ENCODE results near the gene KRTAP4-4. TPM values are rescaled to one million over a fixed set of nuclear protein-coding genes. Genes with fewer than 3 reads are reported as not detected.

The KRTAP4-4 gene
- not detected for total RNA-seq

DNA sequence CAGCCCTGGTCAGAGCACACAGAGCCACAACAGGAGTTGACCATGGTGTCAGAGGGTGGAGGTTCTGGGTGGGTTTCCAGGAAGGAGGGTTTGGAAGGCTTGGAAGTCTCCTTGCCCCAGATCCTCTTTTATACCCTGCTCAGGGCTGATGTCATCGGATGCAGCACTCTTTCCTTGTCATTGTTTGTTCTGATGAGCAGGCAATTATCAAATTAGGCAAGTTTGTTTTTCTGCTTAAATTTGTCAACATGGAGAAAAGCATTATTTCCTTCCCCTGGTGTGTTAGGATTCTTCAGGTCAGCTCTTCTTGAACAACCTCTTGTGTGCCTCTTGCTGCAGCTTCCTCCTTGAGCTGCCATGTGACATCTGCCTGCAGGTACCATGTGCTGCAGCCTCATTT lies at the start of gene KRTAP4-4:
TSS of gene KRTAP4-4 (minus strand) at position 101 of the 400 bp plus-strand sequence. CDS start at position 44, 57 bp downstream.

DNA sequence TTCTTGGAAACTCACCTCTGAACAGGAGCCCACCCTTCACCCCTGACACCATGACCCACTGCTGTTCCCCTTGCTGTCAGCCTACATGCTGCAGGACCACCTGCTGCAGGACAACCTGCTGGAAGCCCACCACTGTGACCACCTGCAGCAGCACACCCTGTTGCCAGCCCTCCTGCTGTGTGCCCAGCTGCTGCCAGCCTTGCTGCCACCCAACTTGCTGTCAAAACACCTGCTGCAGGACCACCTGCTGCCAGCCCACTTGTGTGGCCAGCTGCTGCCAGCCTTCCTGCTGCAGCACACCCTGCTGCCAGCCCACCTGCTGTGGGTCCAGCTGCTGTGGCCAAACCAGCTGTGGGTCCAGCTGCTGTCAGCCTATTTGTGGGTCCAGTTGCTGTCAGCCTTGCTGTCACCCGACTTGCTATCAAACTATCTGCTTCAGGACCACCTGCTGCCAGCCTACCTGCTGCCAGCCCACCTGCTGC lies 29.3 kb upstream of the KRTAP4-4 start, which contains the start of gene KRTAP9-1:
TSS of gene KRTAP9-1 (plus strand) at position 51 of the 482 bp plus-strand sequence. CDS start at position 51, 0 bp downstream.

DNA sequence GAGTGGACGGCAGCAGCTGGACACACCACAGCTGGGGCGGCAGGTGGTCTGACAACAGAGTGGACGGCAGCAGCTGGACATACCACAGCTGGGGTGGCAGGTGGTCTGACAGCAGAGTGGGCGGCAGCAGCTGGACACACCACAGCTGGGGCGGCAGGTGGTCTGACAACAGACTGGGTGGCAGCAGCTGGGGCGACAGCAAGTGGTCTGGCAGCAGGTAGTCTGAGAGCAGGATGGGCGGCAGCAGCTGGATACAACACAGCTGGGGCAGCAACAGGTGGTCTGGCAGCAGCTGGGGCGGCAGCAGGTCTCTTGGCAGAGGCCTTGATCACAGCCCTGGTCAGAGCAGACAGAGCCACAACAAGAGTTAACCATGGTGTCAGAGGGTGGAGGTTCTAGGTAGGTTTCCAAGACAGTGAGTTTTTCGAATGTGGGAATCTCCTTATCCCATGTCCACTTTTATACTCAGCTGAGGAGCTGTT lies 24.0 kb upstream of the KRTAP4-4 start, which contains the start of gene KRTAP4-1:
TSS of gene KRTAP4-1 (minus strand) at position 432 of the 482 bp plus-strand sequence. CDS start at position 375, 57 bp downstream.

DNA sequence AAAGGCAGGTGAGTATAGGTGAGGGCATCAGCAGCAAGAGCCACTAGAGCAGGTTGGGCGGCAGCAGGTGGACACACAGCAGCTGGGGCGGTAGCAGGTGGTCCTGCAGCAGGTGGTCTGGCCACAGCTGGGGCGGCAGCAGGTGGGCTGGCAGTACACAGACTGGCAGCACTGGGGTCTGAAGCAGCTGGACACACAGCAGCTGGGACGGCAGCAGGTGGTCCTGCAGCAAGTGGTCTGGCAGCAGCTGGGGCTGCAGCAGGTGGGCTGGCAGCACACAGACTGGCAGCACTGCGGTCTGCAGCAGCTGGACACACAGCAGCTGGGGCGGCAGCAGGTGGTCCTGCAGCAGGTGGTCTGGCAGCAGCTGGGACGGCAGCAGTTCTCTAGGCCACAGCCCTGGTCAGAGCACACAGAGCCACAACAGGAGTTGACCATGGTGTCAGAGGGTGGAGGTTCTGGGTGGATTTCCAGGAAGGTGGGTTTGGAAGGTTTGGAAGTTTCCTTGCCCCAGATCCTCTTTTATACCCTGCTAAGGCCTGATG lies 17.3 kb upstream of the KRTAP4-4 start, which contains the start of gene KRTAP4-2:
TSS of gene KRTAP4-2 (minus strand) at position 495 of the 545 bp plus-strand sequence. CDS start at position 438, 57 bp downstream.

DNA sequence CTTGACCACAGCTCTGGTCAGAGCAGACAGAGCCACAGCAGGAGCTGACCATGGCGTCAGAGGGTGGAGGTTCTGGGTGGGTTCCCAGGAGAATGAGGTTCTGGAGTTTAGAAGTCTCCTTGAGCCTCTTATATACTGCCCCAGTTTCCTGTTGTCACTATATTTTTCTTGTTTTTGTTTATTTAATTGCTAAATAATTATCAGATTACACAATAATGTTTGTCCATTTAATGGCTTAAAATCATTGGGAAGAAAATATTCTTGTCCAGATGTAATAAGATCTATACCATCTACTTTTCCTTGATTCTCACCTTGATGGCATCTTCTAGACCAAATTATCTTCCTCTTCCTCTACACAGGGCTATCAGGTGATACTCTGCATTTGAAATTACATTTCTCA lies 7.6 kb upstream of the KRTAP4-4 start, which contains the start of gene KRTAP4-3:
TSS of gene KRTAP4-3 (minus strand) at position 101 of the 400 bp plus-strand sequence. CDS start at position 52, 49 bp downstream.

DNA sequence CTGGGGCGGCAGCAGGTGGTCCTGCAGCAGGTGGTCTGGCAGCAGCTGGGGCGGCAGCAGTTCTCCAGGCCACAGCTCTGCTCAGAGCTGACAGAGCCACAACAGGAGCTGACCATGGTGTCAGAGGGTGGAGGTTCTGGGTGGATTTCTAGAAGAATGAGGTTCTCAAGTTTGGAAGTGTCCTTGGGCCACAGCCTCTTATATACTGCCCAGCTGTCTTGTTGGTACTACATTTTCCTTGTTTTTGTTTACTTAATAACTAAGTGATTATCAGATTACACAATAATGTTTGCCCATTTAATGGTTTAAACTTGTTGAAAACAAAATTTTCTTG lies 10.9 kb downstream of the KRTAP4-4 start, which contains the start of gene KRTAP4-5:
TSS of gene KRTAP4-5 (minus strand) at position 174 of the 334 bp plus-strand sequence. CDS start at position 116, 58 bp downstream.

DNA sequence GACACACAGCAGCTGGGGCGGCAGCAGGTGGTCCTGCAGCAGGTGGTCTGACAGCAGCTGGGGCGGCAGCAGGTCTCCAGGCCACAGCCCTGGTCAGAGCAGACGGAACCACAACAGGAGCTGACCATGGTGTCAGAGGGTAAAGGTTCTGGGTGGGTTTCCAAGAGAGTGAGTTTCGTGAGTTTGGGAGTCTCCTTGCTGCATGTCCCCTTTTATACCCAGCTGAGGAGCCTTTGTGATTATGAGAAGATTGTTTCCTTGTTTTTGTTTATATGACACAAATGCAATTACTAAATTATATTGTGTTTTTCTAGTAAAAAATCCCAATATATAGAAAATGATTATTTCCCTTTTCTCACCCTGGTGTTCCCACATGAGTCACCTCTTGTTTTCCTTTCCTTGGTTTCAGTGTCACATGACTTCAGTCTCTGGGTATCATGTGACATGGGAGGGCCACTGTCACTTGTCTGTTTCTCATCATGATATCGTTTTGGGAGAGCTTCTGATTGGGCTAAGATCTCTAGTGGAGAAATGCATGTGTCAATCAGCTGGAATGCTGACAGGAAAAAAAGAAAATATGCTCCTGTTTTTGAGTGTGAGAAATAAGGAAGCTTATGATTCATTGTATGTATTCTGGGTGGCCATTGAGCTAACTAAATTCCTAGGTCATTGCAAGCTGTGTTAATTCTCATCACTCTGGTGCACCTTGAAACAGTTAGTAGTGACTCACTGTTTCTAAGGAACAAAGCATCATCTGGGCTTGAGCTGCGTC lies 20.0 kb downstream of the KRTAP4-4 start, which contains the start of gene KRTAP4-6:
TSS of gene KRTAP4-6 (minus strand) at position 185 of the 772 bp plus-strand sequence. CDS start at position 128, 57 bp downstream.

DNA sequence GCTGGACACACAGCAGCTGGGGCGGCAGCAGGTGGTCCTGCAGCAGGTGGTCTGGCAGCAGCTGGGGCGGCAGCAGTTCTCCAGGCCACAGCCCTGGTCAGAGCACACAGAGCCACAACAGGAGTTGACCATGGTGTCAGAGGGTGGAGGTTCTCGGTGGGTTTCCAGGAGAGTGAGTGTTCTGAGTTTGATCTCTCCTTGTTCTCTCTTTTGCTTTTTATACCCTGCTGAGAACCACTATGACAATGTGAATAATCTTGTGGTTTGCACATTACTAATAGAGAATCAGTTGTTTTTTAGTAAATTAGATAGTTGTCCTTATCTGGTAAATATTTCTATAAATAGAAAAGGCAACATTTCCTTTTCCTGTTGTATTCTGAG lies 36.6 kb downstream of the KRTAP4-4 start, which contains the start of gene KRTAP4-12:
TSS of gene KRTAP4-12 (minus strand) at position 192 of the 381 bp plus-strand sequence. CDS start at position 132, 60 bp downstream.

DNA sequence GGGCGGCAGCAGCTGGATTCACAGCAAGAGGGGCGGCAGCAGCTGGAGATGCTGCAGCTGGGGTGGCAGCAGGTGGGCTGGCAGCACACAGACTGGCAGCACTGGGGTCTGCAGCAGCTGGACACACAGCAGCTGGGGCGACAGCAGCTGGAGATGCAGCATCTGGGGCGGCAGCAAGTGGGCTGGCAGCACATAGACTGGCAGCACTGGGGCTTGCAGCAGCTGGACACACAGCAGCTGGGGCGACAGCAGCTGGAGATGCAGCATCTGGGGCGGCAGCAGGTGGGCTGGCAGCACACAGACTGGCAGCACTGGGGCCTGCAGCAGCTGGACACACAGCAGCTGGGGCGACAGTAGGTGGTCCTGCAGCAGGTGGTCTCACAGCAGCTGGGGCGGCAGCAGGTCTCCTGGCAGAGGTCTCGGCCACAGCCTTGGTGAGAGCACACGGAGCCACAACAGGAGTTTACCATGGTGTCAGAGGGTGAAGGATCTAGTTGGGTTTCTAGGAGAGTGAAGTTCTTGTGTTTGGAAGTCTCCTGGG lies 42.6 kb downstream of the KRTAP4-4 start, which contains the start of gene KRTAP4-11:
TSS of gene KRTAP4-11 (minus strand) at position 528 of the 541 bp plus-strand sequence. CDS start at position 470, 58 bp downstream.

Small RNA genes lying within 50 kb of the gene (small RNA-seq; reads per million reads assigned to genes)
- gene KRTAP4-17P: not detected

Other genes with a start within 250 kb of the KRTAP4-4 start
- gene KRT23, start 223.1 kb downstream of the KRTAP4-4 start, total RNA-seq: 0.46 TPM
- not detected for gene KRT39, start 193.8 kb downstream of the KRTAP4-4 start, total RNA-seq
- gene KRT40, start 176.4 kb downstream of the KRTAP4-4 start, total RNA-seq: not detected
- gene KRTAP3-3, start 166.6 kb downstream of the KRTAP4-4 start, total RNA-seq: not detected
- not detected for gene KRTAP3-2, start 160.8 kb downstream of the KRTAP4-4 start, total RNA-seq
- not detected for gene KRTAP3-1, start 151.6 kb downstream of the KRTAP4-4 start, total RNA-seq
- gene KRTAP1-5, start 133.5 kb downstream of the KRTAP4-4 start, total RNA-seq: not detected
- gene KRTAP1-4, start 130.6 kb downstream of the KRTAP4-4 start, total RNA-seq: not detected
- gene KRTAP1-3, start 125.9 kb downstream of the KRTAP4-4 start, total RNA-seq: not detected
- not detected for gene KRTAP1-1, start 119.3 kb downstream of the KRTAP4-4 start, total RNA-seq
- gene KRTAP2-1, start 113.4 kb downstream of the KRTAP4-4 start, total RNA-seq: not detected
- not detected for gene KRTAP2-2, start 105.5 kb downstream of the KRTAP4-4 start, total RNA-seq
- not detected for gene KRTAP2-3, start 100.6 kb downstream of the KRTAP4-4 start, total RNA-seq
- gene KRTAP2-4, start 94.9 kb downstream of the KRTAP4-4 start, total RNA-seq: not detected
- gene KRTAP4-7, start 76.6 kb downstream of the KRTAP4-4 start, total RNA-seq: not detected
- gene KRTAP4-8, start 62.6 kb downstream of the KRTAP4-4 start, total RNA-seq: not detected
- not detected for gene KRTAP4-16, start 58.5 kb downstream of the KRTAP4-4 start, total RNA-seq
- gene KRTAP4-9, start 55.4 kb downstream of the KRTAP4-4 start, total RNA-seq: not detected
- gene KRTAP4-11, start 42.4 kb downstream of the KRTAP4-4 start, total RNA-seq: not detected
- gene KRTAP4-12, start 36.6 kb downstream of the KRTAP4-4 start, total RNA-seq: not detected
- not detected for gene KRTAP4-6, start 20.2 kb downstream of the KRTAP4-4 start, total RNA-seq
- not detected for gene KRTAP4-5, start 10.9 kb downstream of the KRTAP4-4 start, total RNA-seq
- gene KRTAP4-3, start 7.5 kb upstream of the KRTAP4-4 start, total RNA-seq: not detected
- gene KRTAP4-2, start 17.5 kb upstream of the KRTAP4-4 start, total RNA-seq: not detected
- not detected for gene KRTAP4-1, start 24.2 kb upstream of the KRTAP4-4 start, total RNA-seq
- not detected for gene KRTAP9-1, start 29.1 kb upstream of the KRTAP4-4 start, total RNA-seq
- not detected for gene KRTAP9-2, start 65.9 kb upstream of the KRTAP4-4 start, total RNA-seq
- not detected for gene KRTAP9-3, start 71.7 kb upstream of the KRTAP4-4 start, total RNA-seq
- gene KRTAP9-8, start 77.3 kb upstream of the KRTAP4-4 start, total RNA-seq: not detected
- gene KRTAP9-4, start 88.9 kb upstream of the KRTAP4-4 start, total RNA-seq: not detected
- not detected for gene KRTAP9-9, start 94.6 kb upstream of the KRTAP4-4 start, total RNA-seq
- not detected for gene KRTAP9-6, start 104.6 kb upstream of the KRTAP4-4 start, total RNA-seq
- gene KRTAP9-7, start 115.0 kb upstream of the KRTAP4-4 start, total RNA-seq: not detected
- not detected for gene KRTAP29-1, start 142.1 kb upstream of the KRTAP4-4 start, total RNA-seq
- not detected for gene KRTAP16-1, start 148.6 kb upstream of the KRTAP4-4 start, total RNA-seq
- not detected for gene KRTAP17-1, start 155.0 kb upstream of the KRTAP4-4 start, total RNA-seq
- not detected for gene KRT33A, start 190.1 kb upstream of the KRTAP4-4 start, total RNA-seq
- gene KRT33B, start 209.1 kb upstream of the KRTAP4-4 start, total RNA-seq: not detected
- gene KRT34, start 221.6 kb upstream of the KRTAP4-4 start, total RNA-seq: not detected
- gene KRT31, start 236.9 kb upstream of the KRTAP4-4 start, total RNA-seq: 0.23 TPM